Omental fat pad (tissue), 4 donors: ENCODE results near the gene FNDC7. TPM values are rescaled to one million over a fixed set of nuclear protein-coding genes. Genes with fewer than 3 reads are reported as not detected.

Source experiments
- ATAC-seq: fragments of 150-250 bp; one replicate; pipeline ENCODE4 v1.9.1; 2016; ENCODE audit warnings: mild to moderate bottlenecking, moderate library complexity; ENCODE audit not compliant: low FRiP score
- DNase-seq: peaks from one replicate; pipeline ENCODE4 v3.0.0-alpha.2; 2019; ENCODE audit warnings: low spot score
- total RNA-seq, 4 donors: library from RNA; depleted of rRNA; stranded (reverse); fragments of >200 nt; gene quantifications; one replicate each; pipeline ENCODE4 v1.1.0, GENCODE V29; 2016
- TF ChIP-seq, protein P1 (sequence below), 3 donors: fragments of 450-650 bp; IDR thresholded peaks; one replicate each; pipeline ENCODE4 v1.5.1; 2016 to 2017; ENCODE audit warnings: antibody characterized with exemption in 3 of 3, mild to moderate bottlenecking in 3 of 3, moderate library complexity in 2 of 3

Gene FNDC7
- total RNA-seq, 4 donors from 2014 or later, result not detected

DNA sequence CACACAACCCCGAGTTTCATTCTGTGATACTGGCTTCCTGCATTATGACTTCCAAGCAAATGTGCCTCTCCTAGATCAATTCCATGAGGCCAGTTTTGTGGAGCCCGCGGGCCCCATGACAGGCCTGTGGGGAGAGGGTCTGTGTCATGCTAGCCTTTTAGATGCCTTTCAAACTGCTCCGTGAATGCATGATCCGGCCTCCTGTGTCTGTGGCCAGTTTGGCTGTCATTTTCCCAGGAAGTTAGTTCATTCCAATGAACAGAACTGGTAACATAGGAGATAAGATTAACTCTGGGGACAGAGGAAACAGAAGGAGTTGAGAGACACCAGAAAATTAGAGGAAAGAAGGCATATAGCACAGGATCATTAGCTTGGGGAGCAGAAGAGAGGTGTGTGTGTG, 3.2 kb downstream of the FNDC7 start:
- no peak for DNase-seq
- TF ChIP-seq, protein P1, sequence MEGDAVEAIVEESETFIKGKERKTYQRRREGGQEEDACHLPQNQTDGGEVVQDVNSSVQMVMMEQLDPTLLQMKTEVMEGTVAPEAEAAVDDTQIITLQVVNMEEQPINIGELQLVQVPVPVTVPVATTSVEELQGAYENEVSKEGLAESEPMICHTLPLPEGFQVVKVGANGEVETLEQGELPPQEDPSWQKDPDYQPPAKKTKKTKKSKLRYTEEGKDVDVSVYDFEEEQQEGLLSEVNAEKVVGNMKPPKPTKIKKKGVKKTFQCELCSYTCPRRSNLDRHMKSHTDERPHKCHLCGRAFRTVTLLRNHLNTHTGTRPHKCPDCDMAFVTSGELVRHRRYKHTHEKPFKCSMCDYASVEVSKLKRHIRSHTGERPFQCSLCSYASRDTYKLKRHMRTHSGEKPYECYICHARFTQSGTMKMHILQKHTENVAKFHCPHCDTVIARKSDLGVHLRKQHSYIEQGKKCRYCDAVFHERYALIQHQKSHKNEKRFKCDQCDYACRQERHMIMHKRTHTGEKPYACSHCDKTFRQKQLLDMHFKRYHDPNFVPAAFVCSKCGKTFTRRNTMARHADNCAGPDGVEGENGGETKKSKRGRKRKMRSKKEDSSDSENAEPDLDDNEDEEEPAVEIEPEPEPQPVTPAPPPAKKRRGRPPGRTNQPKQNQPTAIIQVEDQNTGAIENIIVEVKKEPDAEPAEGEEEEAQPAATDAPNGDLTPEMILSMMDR (IDR thresholded peaks at IDR 0.05), result no peak
- ATAC-seq, result no peak

DNA sequence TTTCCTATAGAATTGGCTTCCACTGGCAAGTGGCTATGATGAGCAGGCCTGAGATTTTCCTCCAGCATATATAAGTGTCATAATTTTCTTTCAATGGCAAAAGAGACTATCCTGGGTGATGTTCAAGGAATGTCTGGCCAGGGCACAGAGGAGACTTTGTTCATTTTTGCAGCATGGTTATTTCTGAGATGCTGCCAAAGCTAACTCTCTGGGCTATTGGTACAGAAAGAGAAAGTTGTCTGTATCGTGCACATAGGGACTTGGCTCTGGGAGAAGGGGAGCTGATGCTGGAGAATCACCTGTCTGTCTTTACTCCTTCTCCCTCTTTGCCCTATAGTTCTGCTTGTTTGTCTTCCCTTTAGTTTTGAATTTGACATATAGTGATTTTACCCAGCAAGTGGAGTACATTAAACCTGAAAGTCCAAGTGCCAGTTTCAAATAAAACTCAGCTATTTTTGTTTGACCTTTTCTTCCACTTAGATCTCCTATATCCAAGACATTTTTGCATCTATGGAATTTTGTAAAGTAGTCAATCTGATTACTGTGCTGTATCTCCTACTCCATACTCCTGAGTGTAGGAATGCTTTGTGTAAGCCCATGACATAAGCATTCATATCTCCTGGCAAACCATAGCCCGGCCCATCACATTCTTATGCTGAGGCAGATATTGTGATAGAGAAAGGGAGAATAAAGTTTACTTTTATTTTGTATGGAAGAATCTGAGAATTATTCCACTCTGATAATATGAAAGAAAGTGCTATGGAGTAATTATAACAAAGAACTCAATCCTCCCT, 3.9 kb downstream of the FNDC7 start:
- TF ChIP-seq, protein P1 (IDR thresholded peaks at IDR 0.05), result no peak
- no peak for ATAC-seq
- DNase-seq, result no peak

DNA sequence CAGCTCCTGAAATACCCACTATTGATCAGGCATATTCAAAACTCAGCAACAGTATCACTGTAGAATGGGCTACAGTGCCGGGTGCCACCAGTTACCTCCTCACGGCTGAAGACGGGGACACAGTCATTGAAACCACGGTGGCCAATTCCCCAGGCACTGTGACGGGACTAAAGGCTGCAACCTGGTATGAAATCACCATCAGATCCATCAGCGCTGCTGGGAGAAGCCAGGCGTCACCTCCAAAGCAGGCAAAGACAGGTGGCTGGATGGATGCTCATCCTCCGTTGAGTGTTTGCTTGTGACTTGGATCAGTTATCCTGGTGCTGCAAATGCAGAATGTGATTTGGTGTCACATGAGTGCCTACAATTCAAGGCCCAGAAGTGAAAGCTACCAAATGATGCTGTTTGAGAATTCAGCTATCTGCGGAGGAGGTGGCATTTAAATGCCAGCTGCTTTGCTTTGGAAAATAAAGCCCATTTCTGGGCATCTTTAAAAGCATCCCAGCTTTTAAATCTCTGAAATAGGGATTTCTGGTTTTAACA, 5.1 kb downstream of the FNDC7 start:
- ATAC-seq (no peak), DNase-seq (no peak)
- TF ChIP-seq, protein P1 (IDR thresholded peaks at IDR 0.05), result no peak

DNA sequence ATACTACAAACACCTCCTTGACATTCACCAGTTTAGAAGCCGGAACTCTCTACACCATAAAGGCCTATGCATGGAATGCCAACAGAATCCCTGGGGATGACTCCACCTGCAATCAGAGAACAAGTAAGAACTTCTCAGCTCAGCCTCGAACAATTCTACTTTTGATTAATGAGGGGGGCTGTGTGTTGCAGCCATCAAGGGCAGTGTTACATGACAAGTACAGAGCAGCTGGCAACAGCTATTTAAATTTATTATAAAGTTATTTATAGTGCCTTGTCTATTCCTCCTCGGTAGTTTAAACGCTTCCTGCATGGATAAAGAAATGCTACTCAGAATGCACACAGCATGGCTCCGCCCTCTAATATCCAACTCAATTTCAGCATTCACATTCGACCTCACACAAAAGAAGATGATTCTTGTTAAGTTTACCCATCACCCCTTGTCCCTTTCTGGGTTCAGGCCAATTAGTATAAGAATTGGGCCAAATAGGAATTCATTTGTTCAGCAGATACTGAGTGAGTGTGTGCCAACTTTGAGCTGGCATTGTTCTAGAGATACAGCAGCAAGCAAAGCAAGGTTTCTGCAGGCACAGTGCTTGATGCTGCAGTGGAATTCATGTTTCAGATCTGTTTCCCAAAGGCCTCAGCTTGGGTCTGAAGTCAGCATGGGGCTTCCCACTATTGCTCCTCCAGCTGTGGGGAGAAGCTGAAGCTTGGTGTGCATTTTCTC, 6.4 kb downstream of the FNDC7 start:
- TF ChIP-seq, protein P1 (IDR thresholded peaks at IDR 0.05), result no peak
- ATAC-seq, result no peak

DNA sequence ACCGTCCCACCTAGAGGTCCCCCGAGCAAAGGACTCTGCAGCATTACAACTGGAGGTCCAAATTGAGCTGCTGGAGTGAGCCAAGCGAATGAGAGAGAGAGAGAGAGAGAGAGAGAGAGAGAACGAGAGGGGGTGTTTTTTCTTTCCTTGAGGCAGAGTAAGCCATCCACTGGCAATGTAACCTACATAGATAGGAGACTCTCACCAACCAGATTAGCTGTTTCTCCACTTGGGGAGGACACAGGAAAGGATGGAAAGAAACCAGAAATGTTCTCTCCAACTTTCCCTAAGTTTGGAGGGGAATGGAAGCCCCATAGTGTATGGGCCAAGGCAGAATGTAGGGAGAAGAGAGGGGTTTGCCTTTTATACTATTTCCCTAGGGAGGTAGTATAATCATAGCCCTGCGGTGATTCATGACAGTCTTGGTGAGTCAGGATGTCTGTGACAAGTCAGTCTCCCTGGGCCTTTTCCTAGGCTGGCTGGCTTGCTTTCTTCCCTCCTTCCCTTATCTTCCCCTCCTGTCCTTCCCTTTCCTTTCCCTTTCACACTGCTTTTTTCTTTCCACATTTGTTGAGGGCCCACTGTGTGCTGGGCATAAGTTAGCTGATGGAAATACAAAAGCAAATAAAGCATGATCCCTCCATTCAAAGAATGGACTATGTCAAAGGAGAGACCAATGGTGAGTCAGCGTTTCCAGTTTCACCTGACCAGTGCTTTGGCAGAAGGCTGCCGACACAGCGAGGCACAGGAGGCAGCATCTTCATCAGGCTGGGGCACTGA, 7.1 kb downstream of the FNDC7 start:
- no peak for DNase-seq
- TF ChIP-seq, protein P1 (IDR thresholded peaks at IDR 0.05), result no peak
- ATAC-seq, result no peak

More for the DNA sequence above, 6.4 kb downstream of the FNDC7 start:
- no peak for DNase-seq

DNA sequence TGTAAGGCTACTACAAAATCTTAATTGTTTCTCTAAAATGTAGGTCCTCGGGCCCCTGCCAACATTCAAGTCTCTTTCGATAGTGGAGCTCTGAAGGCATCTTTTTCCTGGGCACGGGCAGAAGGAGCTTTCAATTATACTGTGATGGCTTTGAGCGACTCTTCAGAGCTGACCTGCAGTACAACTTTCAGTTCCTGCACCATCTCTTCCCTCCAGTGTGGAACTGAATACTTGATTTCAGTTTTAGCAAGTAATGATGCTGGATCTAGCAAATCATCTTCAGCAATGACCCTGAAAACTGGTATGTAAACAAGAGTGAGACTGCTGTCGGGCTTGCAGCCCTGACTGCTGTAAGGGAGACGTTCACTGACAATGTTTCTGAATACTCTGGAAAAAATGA, 9.6 kb downstream of the FNDC7 start:
- ATAC-seq (no peak), DNase-seq (no peak)
- TF ChIP-seq, protein P1 (IDR thresholded peaks at IDR 0.05), result no peak
